Upper lobe of left lung (tissue), 6 donors: ENCODE data around the gene HNRNPA1. TPM values are rescaled to one million over a fixed set of nuclear protein-coding genes. Genes with fewer than 3 reads are reported as not detected.

ENCODE experiments used
- ATAC-seq, 2 donors: fragments of 200-7000 bp; cut with Tn5 transposase; one replicate each; pipeline ENCODE4 v1.9.1; 2022; ENCODE audit warnings: mild to moderate bottlenecking in 2 of 2, moderate library complexity in 2 of 2; ENCODE audit not compliant: low FRiP score in 2 of 2
- DNase-seq, 2 donors: peaks; one replicate each; pipeline ENCODE4 v3.0.0-alpha.2; 2019 to 2020
- H3K27ac ChIP-seq, 4 donors: fragments of 200-600 bp; sonication (generic); one replicate each; pipeline ENCODE4 v1.5.1; 2016 to 2019
- H3K27me3 ChIP-seq, 4 donors: fragments of 200-600 bp; sonication (generic); one replicate each; pipeline ENCODE4 v1.5.1; 2017 to 2019
- H3K36me3 ChIP-seq, 4 donors: fragments of 200-600 bp; sonication (generic); one replicate each; pipeline ENCODE4 v1.5.1; 2016 to 2019
- H3K4me1 ChIP-seq, 4 donors: fragments of 200-600 bp; sonication (generic); one replicate each; pipeline ENCODE4 v1.5.1; 2018 to 2019
- H3K4me3 ChIP-seq, 4 donors: fragments of 200-600 bp; sonication (generic); one replicate each; pipeline ENCODE4 v1.5.1; 2017 to 2019; ENCODE audit warnings: mild to moderate bottlenecking in 2 of 4, moderate library complexity in 1 of 4
- H3K9me3 ChIP-seq, 4 donors: fragments of 200-600 bp; sonication (generic); one replicate each; pipeline ENCODE4 v1.5.1; 2018 to 2019
- CTCF ChIP-seq, 6 experiments: fragments of 450-650 bp in 4 of 6; fragments of 200-600 bp in 2 of 6; sonication (generic) in 2 of 6; IDR thresholded peaks; one replicate each; pipeline ENCODE4 v1.5.1; 2016 to 2019; ENCODE audit warnings: antibody characterized with exemption in 6 of 6
- EP300 ChIP-seq, 4 donors: sonication (generic); formaldehyde crosslinking; IDR thresholded peaks; one replicate each; pipeline ENCODE4 v1.5.1; 2017; ENCODE audit warnings: antibody characterized with exemption in 4 of 4, control low read depth in 2 of 4
- POLR2A ChIP-seq, 4 donors: fragments of 450-650 bp; IDR thresholded peaks; one replicate each; pipeline ENCODE4 v1.5.1; 2016 to 2017; ENCODE audit warnings: antibody characterized with exemption in 4 of 4, mild to moderate bottlenecking in 2 of 4
- POLR2AphosphoS5 ChIP-seq, 2 donors: sonication (generic); formaldehyde crosslinking; IDR thresholded peaks; one replicate each; pipeline ENCODE4 v1.5.1; 2017; ENCODE audit warnings: antibody characterized with exemption in 2 of 2
- WGBS, 2 donors: methylation state at CpG; one replicate each; pipeline ENCODE4 v1.1.5; 2017 to 2018; 5-methylcytosine and 5-hydroxymethylcytosine counted together
- small RNA-seq, 4 donors: library from RNA; depleted of rRNA; stranded (forward); fragments of <200 nt; gene quantifications; one replicate each; pipeline ENCODE3, GENCODE V24; 2016
- total RNA-seq, 6 donors: library from RNA; depleted of rRNA in 4 of 6; stranded (reverse); fragments of >200 nt in 4 of 6; gene quantifications; one replicate each; pipeline versions ENCODE4 v1.1.0 to v1.2.1, GENCODE V29; 2016 to 2021
- donor health status: DM: no; HTN: no; CAD: no; lungs with moderate emphysema.
- donor health status: DM: no; HTN: yes; CAD: no; lungs with severe emphysema.

HNRNPA1 gene
- total RNA-seq, 6 donors from 2014 or later, result 255 to 870 (median 475) TPM

GRCh38 chr12:54333420-54334034 lies 53.0 kb downstream of the HNRNPA1 start:
- peaks cover 48 to 94% (median 53%) of the 10 kb centered on the region in 4 donors for H3K4me1 ChIP-seq
- no peaks in the 10 kb centered on the region for H3K9me3 ChIP-seq
- TF ChIP-seq EP300 (IDR thresholded peaks at IDR 0.05), result no peak
- no peak for TF ChIP-seq POLR2A (IDR thresholded peaks at IDR 0.05)
- no peak for TF ChIP-seq POLR2AphosphoS5 (IDR thresholded peaks at IDR 0.05)
- TF ChIP-seq CTCF (IDR thresholded peaks at IDR 0.05), result no peak
- ATAC-seq (no peak), DNase-seq (no peak)
- WGBS, 2 donors, result 89 to 93% methylated on average over 4 of the region's 4 CpGs
- H3K27ac ChIP-seq, result no peak overlapping the region
- H3K36me3 ChIP-seq, result peaks cover 0 to 9% (median 0%) of the 10 kb centered on the region in 4 donors
- no peaks in the 10 kb centered on the region for H3K27me3 ChIP-seq
- no peak overlapping the region for H3K4me3 ChIP-seq

Small RNA genes within 50 kb of the gene (small RNA-seq; reads per million reads assigned to genes)
- gene RN7SL390P (0 reads per million in 4 donors), gene RNU6-950P (0 reads per million in 4 donors)

Other genes with a start within 250 kb of the HNRNPA1 start
- under 1 TPM in 3 of 6 donors, not detected in 3; 0.11 to 0.22 (median 0.17) TPM for gene HOXC5, start 247.7 kb upstream of the HNRNPA1 start, total RNA-seq
- gene HOXC4, start 226.9 kb upstream of the HNRNPA1 start, total RNA-seq, result 1 to 10 TPM in 1 of 6 donors, under 1 TPM in 2, not detected in 3; 0.40 to 1.0 (median 0.59) TPM
- gene SMUG1, start 91.7 kb upstream of the HNRNPA1 start, total RNA-seq, result 10 to 100 TPM; 19.8 to 54.5 (median 28.6) TPM
- 10 to 100 TPM; 15.5 to 48.2 (median 36.1) TPM for gene CBX5, start 604 bp upstream of the HNRNPA1 start, total RNA-seq
- 10 to 100 TPM in 2 of 6 donors, 1 to 10 TPM in 4; 2.7 to 16.8 (median 9.3) TPM for gene NFE2, start 20.3 kb downstream of the HNRNPA1 start, total RNA-seq
- gene COPZ1, start 44.4 kb downstream of the HNRNPA1 start, total RNA-seq, result 100 to 1,000 TPM in 3 of 6 donors, 10 to 100 TPM in 3; 55.5 to 132 (median 96.7) TPM
- gene GPR84, start 83.8 kb downstream of the HNRNPA1 start, total RNA-seq, result 1 to 10 TPM in 3 of 6 donors, under 1 TPM in 1, not detected in 2; 0.39 to 2.1 (median 1.1) TPM
- 10 to 100 TPM; 18.5 to 43.8 (median 23.0) TPM for gene ZNF385A, start 104.0 kb downstream of the HNRNPA1 start, total RNA-seq
- gene ITGA5, start 138.5 kb downstream of the HNRNPA1 start, total RNA-seq, result 100 to 1,000 TPM in 2 of 6 donors, 10 to 100 TPM in 4; 48.3 to 146 (median 92.6) TPM
- 1 to 10 TPM in 4 of 6 donors, not detected in 2; 1.4 to 4.6 (median 2.2) TPM for gene GTSF1, start 192.9 kb downstream of the HNRNPA1 start, total RNA-seq
- 10 to 100 TPM; 46.5 to 92.7 (median 63.5) TPM for gene NCKAP1L, start 217.0 kb downstream of the HNRNPA1 start, total RNA-seq